HG02852 (cell line): ENCODE measurements around the gene TCL1B.

ENCODE experiments used
- ATAC-seq: cut with Tn5 transposase; IDR thresholded peaks from one replicate; pipeline ENCODE4 v1.9.1; 2021; ENCODE audit warnings: mild to moderate bottlenecking, moderate library complexity; ENCODE audit not compliant: unreplicated experiment

Gene TCL1B

GRCh38 chr14:95666450-95666849, 19.8 kb upstream of the TCL1B start:
- no peak for ATAC-seq

DNA sequence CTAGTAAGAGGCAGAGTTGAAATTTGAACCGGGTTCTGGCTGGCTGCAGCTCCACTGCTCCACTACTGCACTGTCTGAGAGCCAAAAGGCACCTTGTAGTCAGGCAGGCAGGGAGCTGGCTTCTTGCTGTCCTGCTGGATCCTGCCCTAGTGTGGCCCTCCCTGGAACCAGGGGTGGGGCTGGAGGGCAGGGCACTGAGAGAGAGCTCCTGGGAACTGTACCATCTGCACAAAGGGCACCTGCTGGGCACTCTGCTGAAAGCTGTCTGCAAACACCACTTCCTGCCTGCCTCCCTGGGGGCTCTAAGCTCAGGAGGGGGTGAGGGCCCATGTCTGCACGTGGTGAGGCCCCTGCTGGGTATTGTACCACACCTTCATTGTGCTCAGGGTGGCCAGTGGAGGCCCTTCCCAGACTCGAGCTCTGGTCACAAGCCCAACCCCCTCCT, 19.0 kb upstream of the TCL1B start:
- no peak for ATAC-seq

- no peak for ATAC-seq
Observed at GRCh38 chr14:95668235-95668772, 17.9 kb upstream of the TCL1B start.

DNA sequence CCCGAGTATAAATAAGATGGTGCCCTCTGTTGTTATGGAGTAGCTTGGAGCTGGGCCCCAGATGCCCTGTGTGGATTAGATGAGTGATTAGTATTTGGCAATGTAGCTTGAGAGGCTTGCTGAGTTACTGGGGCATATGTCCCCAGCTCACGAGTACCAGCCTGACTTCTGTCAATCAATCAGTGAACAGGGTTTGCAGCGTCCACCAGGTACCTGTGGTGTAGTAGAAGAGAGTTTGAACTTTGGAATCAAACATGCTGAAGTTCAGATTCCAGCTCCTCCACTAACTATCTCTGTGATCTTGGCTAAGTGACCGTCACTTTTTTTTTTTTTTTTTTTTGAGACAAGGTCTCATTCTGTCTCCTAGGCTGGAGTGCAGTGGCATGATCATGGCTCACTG, 11.6 kb upstream of the TCL1B start:
- ATAC-seq: no peak

DNA sequence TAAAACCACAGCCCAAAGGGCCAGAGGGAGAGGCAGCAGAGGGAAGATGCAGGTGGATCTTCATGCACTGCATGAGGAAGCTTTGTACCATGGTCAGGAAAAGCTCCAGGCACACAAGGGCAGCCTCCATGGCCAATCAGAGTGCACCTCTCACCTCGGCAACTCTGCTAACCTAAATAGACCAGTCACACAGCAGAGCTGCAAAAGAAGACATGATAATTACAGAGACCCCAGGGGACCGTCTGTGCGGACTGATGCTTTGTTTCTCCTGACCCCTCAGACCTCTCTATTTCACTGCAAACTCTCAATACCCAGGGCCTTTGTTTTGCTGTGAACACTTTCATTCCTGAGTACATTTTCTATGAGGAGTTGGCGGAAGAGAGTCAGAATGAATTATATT, 10.7 kb upstream of the TCL1B start:
- no peak for ATAC-seq

GRCh38 chr14:95677179-95677835, 8.9 kb upstream of the TCL1B start:
- no peak for ATAC-seq

- ATAC-seq: no peak
Observed at GRCh38 chr14:95679148-95679815, 6.9 kb upstream of the TCL1B start.

- no peak for ATAC-seq
Observed at GRCh38 chr14:95679998-95680735, 6.1 kb upstream of the TCL1B start.

- ATAC-seq: no peak
Observed at GRCh38 chr14:95681153-95681552, 5.1 kb upstream of the TCL1B start.

GRCh38 chr14:95683793-95684192, 2.4 kb upstream of the TCL1B start:
- no peak for ATAC-seq

DNA sequence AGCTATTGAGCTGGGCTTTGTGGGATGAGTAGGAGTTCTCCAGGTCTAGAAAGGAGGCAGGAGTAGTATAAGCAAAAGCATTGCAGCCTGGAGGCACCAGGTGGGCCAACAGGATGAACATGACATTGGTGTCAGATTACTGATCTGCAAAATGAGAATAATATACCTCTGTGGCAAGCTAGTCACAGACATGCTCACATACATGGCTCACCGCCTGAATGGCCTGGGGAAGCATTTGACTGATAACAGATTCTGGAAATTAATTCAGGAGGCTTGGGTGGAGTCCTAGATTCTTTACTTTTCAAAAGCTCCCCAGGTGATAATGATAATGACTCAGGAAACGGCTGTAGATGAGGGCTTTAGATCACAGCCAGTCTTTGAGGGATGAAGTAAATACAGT, 709 bp downstream of the TCL1B start:
- ATAC-seq: no peak

DNA sequence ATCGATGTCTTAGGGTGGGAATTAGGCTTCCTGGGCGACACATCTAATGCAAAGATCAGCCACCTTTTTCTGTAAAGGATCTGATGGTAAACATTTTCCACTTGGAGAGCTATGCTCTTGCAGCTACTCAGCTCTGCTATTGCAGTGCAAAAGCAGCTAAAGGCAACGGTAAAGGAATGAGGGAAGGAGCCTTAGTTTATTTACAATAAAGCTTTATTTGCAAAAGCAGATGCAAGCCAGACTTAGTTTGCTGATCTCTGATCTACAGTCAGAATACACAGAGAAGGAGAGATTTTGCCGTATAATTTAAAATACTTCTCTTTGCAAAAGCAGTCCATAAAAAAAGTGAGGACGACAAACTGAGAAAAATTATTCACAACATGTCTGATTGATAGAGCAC, 3.2 kb downstream of the TCL1B start:
- ATAC-seq: no peak

DNA sequence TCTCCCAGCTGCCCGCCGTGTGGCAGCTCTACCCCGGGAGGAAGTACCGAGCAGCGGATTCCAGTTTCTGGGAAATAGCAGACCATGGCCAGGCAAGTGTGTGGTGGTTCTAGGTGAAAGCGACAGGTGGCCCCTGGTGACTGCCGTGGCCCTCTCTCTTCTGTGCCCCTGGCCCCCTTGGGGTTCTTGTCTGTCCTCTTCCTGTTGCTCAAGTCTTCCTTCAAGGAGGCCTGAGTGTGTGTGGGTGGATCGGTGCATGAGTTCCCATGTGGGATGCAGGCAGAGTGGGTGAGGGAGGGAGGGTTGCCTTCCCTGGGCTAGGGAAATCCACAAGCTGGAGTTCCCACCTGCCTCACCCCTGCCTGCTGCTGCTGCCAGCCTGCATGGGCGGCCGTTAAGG, 4.6 kb downstream of the TCL1B start:
- no peak for ATAC-seq

GRCh38 chr14:95691591-95691990, 5.4 kb downstream of the TCL1B start:
- no peak for ATAC-seq

DNA sequence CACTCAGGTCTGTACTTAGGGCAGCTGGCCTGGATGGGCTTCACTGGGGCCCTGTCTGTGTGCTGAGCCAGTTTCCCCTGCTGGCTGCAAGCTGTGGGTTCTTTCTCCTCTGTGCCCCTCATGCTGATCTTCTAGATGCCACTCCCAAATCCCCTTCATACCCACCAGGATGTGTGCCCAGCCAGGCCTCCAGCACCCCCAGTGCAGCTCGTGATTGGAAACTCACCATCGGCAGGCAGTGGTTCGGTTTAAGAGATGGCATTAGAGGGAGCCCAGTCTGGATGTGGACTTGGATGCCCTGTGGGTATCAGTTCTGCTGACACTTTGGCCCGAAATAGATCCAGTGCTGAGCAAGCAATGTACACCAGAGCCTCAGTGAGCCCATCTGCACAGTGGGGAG, 5.9 kb downstream of the TCL1B start:
- no peak for ATAC-seq

DNA sequence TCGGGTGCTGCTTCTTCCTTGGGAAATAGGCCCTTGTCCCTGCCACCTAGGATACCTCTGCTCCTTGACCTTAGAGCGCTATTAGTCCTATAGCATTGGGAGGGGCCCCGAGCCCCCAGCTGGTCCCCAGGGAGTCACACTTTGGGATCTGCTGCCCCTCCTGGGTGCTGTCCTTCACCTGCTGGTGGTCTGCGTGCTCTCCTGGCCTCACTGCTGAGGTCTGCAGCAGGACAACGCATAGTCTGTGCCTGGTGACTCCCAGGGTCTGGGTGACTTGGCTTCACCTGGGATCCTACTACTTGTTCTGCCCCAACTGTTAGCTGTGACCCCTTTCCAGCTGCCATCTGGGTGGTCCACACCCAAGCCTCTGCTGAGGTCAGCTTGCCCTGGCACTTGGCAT, 8.8 kb downstream of the TCL1B start:
- ATAC-seq: no peak

DNA sequence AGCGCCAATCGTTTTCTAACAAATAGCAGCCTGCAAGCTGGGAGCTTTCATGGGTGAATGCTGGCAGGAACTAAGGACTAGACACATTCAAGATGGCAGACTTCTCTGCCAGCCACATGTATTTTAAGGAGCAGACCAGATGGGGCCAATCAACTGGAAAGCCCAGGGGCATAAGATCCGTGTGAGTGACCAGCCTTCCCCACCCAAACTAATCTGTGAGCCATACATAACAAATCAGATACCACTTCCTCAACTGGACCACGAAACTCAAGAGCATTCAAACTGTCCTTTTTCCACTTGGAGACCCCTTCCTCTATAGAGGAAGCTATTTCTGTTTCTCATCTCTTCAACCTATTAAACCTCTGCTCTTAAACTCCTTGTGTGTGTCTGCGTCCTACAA, 9.7 kb downstream of the TCL1B start:
- no peak for ATAC-seq

- ATAC-seq: no peak
Observed at GRCh38 chr14:95696741-95697140, 10.5 kb downstream of the TCL1B start.

DNA sequence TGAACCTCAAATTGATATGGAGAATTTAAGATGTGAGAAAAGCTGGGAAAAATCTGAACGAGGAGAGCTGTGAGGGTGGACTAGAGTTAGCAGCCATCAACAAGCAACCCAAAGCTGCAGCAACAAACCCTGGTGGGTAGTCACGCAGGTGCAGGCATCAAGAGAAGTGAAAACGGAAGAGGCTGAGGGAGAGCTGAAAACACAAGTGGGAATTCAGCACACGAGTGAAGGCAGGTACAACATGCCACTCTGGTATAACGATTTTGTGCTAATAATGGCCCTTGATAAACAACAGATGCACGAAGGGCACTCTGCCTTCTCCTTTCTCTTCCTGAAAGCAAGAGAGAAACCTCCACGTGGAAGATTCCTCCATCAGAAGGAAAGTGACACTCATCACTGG, 11.5 kb downstream of the TCL1B start:
- ATAC-seq: peak; percentile 81

DNA sequence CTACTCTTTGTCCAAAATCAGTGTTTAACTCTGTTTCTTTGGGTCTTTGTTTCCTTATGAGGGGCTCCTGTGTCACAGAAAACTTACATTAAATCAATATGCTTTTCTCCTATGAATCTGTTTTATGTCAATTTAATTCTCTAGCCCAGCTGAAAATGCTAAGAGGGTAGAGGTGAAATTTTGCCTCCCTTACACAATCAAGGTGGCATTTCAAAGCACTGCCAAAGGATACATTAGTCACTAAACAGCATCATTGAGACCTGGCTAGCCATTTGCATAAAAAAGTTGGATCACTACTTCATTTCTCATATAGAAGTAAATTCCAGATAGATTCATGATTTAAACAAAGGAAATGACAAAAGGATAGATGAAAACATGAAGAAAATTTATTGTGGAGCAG, 12.1 kb downstream of the TCL1B start:
- no peak for ATAC-seq

DNA sequence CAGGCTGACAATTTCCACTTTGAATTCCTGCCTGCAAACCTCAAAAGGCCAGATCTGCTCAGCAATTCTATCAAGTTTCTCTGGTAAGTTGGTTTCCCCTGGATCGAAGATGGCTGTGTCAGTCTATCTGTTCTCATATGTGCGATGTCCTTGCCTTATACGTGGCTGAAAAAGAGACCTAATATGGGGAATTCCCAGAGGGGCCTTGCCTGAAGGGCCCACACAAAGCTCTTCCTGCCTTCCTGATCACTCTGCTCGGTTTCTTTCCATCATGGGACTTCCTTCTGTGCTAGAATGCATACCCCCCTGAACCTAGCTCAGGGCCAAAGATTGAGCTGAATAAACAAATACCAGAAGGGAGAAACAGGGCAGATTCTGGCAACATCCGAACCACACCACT, 13.2 kb downstream of the TCL1B start:
- peak; percentile 59 for ATAC-seq
